Activated T-helper 2 cell treated with anti-CD3 and anti-CD28 coated beads, Interferon-gamma antibody, Interleukin-2, Interleukin-4, amounts not matched to agents 10 μg/mL and 5 μg/mL and 100 μg/mL, durations not matched to agents 14 hours and 24 hours and 36 hours (primary cell): ENCODE results near the gene DDI2. TPM values are rescaled to one million over a fixed set of nuclear protein-coding genes. Genes with fewer than 3 reads are reported as not detected.

Experiments used
- DNase-seq: peaks from one replicate; pipeline ENCODE4 v3.0.0; 2021; ENCODE audit warnings: low spot score
- H3K27ac Mint-ChIP-seq: one replicate; pipeline ENCODE4 v1.8.0; 2021; ENCODE audit warnings: mixed read lengths
- H3K27me3 Mint-ChIP-seq: one replicate; pipeline ENCODE4 v1.8.0; 2021; ENCODE audit warnings: low read depth, mixed read lengths
- H3K36me3 Mint-ChIP-seq: one replicate; pipeline ENCODE4 v1.8.0; 2021; ENCODE audit warnings: low read depth, mixed read lengths
- H3K4me1 Mint-ChIP-seq: one replicate; pipeline ENCODE4 v1.8.0; 2021; ENCODE audit warnings: low read depth, mixed read lengths
- H3K4me3 Mint-ChIP-seq: one replicate; pipeline ENCODE4 v1.8.0; 2021; ENCODE audit warnings: low read depth, mild to moderate bottlenecking, moderate library complexity, mixed read lengths
- H3K9me3 Mint-ChIP-seq: one replicate; pipeline ENCODE4 v1.8.0; 2021; ENCODE audit warnings: mixed read lengths
- intact Hi-C: fragments of 100-400 bp; cut with micrococcal nuclease; formaldehyde crosslinking; loops from one replicate; pipeline ENCODE4 v1.15.1; 2023
- total RNA-seq: library from RNA; stranded (reverse); gene quantifications from 2 replicates; pipeline ENCODE4 v1.2.3, GENCODE V29; 2022

DDI2 gene
- total RNA-seq, 1 donor from 2014 or later, result 46.4 TPM

- Mint-ChIP-seq H3K4me3 (no peak overlapping the region), H3K9me3 (no peaks in the 10 kb centered on the region), H3K36me3 (peaks cover 67% of the 10 kb centered on the region), H3K27ac (no peak overlapping the region), H3K4me1 (no peaks in the 10 kb centered on the region), H3K27me3 (no peaks in the 10 kb centered on the region)
- intact Hi-C loops, result no loop called here
- DNase-seq, result no peak
Observed at GRCh38 chr1:15656464-15656863, 39.2 kb downstream of the DDI2 start.

- no peaks in the 10 kb centered on the region for H3K27me3 Mint-ChIP-seq
- no peaks in the 10 kb centered on the region for H3K9me3 Mint-ChIP-seq
- no peak for DNase-seq
- no peaks in the 10 kb centered on the region for H3K4me1 Mint-ChIP-seq
- H3K27ac Mint-ChIP-seq, result no peak overlapping the region
- H3K36me3 Mint-ChIP-seq, result peaks cover 67% of the 10 kb centered on the region
- intact Hi-C loops, result no loop called here
- no peak overlapping the region for H3K4me3 Mint-ChIP-seq
Observed at GRCh38 chr1:15657021-15657420, 39.8 kb downstream of the DDI2 start.

GRCh38 chr1:15660151-15660550 is 42.9 kb downstream of the DDI2 start:
- no peaks in the 10 kb centered on the region for H3K9me3 Mint-ChIP-seq
- intact Hi-C loops, result no loop called here
- no peaks in the 10 kb centered on the region for H3K27me3 Mint-ChIP-seq

GRCh38 chr1:15662477-15662876 is 45.2 kb downstream of the DDI2 start:
- peaks cover 53% of the 10 kb centered on the region for H3K36me3 Mint-ChIP-seq
- no peaks in the 10 kb centered on the region for H3K27me3 Mint-ChIP-seq
- intact Hi-C loops, result no loop called here
- no peak for DNase-seq
- H3K9me3 Mint-ChIP-seq, result no peaks in the 10 kb centered on the region
- H3K4me3 Mint-ChIP-seq, result no peak overlapping the region
- H3K27ac Mint-ChIP-seq, result no peak overlapping the region
- no peaks in the 10 kb centered on the region for H3K4me1 Mint-ChIP-seq

More at GRCh38 chr1:15660151-15660550, 42.9 kb downstream of the DDI2 start:
- Mint-ChIP-seq H3K4me3 (no peak overlapping the region), H3K4me1 (no peaks in the 10 kb centered on the region), H3K27ac (no peak overlapping the region), H3K36me3 (peaks cover 63% of the 10 kb centered on the region)
- DNase-seq, result no peak

- no peaks in the 10 kb centered on the region for H3K27me3 Mint-ChIP-seq
- peaks cover 46% of the 10 kb centered on the region for H3K36me3 Mint-ChIP-seq
- intact Hi-C loops, result no loop called here
- no peak overlapping the region for H3K4me3 Mint-ChIP-seq
- H3K9me3 Mint-ChIP-seq, result no peaks in the 10 kb centered on the region
- no peaks in the 10 kb centered on the region for H3K4me1 Mint-ChIP-seq
- no peak overlapping the region for H3K27ac Mint-ChIP-seq
- DNase-seq, result no peak
Observed at GRCh38 chr1:15663925-15664324, 46.7 kb downstream of the DDI2 start.

GRCh38 chr1:15667362-15667761 is 50.1 kb downstream of the DDI2 start:
- DNase-seq, result no peak
- Mint-ChIP-seq H3K9me3 (no peaks in the 10 kb centered on the region), H3K4me1 (no peaks in the 10 kb centered on the region), H3K27me3 (no peaks in the 10 kb centered on the region), H3K27ac (no peak overlapping the region), H3K4me3 (no peak overlapping the region), H3K36me3 (peaks cover 14% of the 10 kb centered on the region)
- intact Hi-C loops, result no loop called here

GRCh38 chr1:15668089-15668754 is 51.0 kb downstream of the DDI2 start:
- no peak for DNase-seq
- no peak overlapping the region for H3K27ac Mint-ChIP-seq
- intact Hi-C loops, result no loop called here
- peaks cover 6% of the 10 kb centered on the region for H3K36me3 Mint-ChIP-seq
- H3K9me3 Mint-ChIP-seq, result no peaks in the 10 kb centered on the region
- no peaks in the 10 kb centered on the region for H3K27me3 Mint-ChIP-seq
- H3K4me3 Mint-ChIP-seq, result no peak overlapping the region
- no peaks in the 10 kb centered on the region for H3K4me1 Mint-ChIP-seq

- H3K27ac Mint-ChIP-seq, result no peak overlapping the region
- H3K27me3 Mint-ChIP-seq, result no peaks in the 10 kb centered on the region
- intact Hi-C loops, result no loop called here
- no peaks in the 10 kb centered on the region for H3K9me3 Mint-ChIP-seq
- H3K4me3 Mint-ChIP-seq, result no peak overlapping the region
- no peaks in the 10 kb centered on the region for H3K4me1 Mint-ChIP-seq
- H3K36me3 Mint-ChIP-seq, result peaks cover 6% of the 10 kb centered on the region
- no peak for DNase-seq
Observed at GRCh38 chr1:15669074-15669473, 51.8 kb downstream of the DDI2 start.

- intact Hi-C loops, result no loop called here
- H3K27ac Mint-ChIP-seq, result no peak overlapping the region
Observed at GRCh38 chr1:15669864-15670263, 52.6 kb downstream of the DDI2 start.

GRCh38 chr1:15671430-15671829 is 54.2 kb downstream of the DDI2 start:
- H3K4me1 Mint-ChIP-seq, result no peaks in the 10 kb centered on the region
- H3K36me3 Mint-ChIP-seq, result peaks cover 1% of the 10 kb centered on the region
- intact Hi-C loops, result no loop called here
- no peak overlapping the region for H3K4me3 Mint-ChIP-seq
- no peak for DNase-seq
- H3K27ac Mint-ChIP-seq, result no peak overlapping the region
- H3K9me3 Mint-ChIP-seq, result no peaks in the 10 kb centered on the region
- H3K27me3 Mint-ChIP-seq, result no peaks in the 10 kb centered on the region

More at GRCh38 chr1:15669864-15670263, 52.6 kb downstream of the DDI2 start:
- DNase-seq, result no peak
- H3K9me3 Mint-ChIP-seq, result no peaks in the 10 kb centered on the region
- peaks cover 6% of the 10 kb centered on the region for H3K36me3 Mint-ChIP-seq
- no peaks in the 10 kb centered on the region for H3K27me3 Mint-ChIP-seq
- no peaks in the 10 kb centered on the region for H3K4me1 Mint-ChIP-seq
- H3K4me3 Mint-ChIP-seq, result no peak overlapping the region

- H3K4me3 Mint-ChIP-seq, result no peak overlapping the region
- no peaks in the 10 kb centered on the region for H3K9me3 Mint-ChIP-seq
- no peak for DNase-seq
- H3K4me1 Mint-ChIP-seq, result peaks cover 3% of the 10 kb centered on the region
- no peaks in the 10 kb centered on the region for H3K36me3 Mint-ChIP-seq
- intact Hi-C loops, result no loop called here
- H3K27ac Mint-ChIP-seq, result no peak overlapping the region
- no peaks in the 10 kb centered on the region for H3K27me3 Mint-ChIP-seq
Observed at GRCh38 chr1:15674386-15675159, 57.3 kb downstream of the DDI2 start.

- Mint-ChIP-seq H3K36me3 (no peaks in the 10 kb centered on the region), H3K27ac (no peak overlapping the region), H3K27me3 (no peaks in the 10 kb centered on the region), H3K4me3 (no peak overlapping the region), H3K9me3 (no peaks in the 10 kb centered on the region), H3K4me1 (peaks cover 7% of the 10 kb centered on the region)
- intact Hi-C loops, result no loop called here
- no peak for DNase-seq
Observed at GRCh38 chr1:15676010-15676409, 58.8 kb downstream of the DDI2 start.
